Endothelial cell of hepatic sinusoid (primary cell): ENCODE measurements around the gene WDR19.
"Not testable (repeated sequence)": the region's sequence is repeated elsewhere in the genome, so short reads cannot be mapped to it uniquely, and the experiment has no call there.

ENCODE experiments used
- in situ Hi-C: cut with HindIII; loops from 2 replicates; pipeline ENCODE4 v1.10.0; 2017; ENCODE audit warnings: low sequenced_read_pairs

The WDR19 gene

DNA sequence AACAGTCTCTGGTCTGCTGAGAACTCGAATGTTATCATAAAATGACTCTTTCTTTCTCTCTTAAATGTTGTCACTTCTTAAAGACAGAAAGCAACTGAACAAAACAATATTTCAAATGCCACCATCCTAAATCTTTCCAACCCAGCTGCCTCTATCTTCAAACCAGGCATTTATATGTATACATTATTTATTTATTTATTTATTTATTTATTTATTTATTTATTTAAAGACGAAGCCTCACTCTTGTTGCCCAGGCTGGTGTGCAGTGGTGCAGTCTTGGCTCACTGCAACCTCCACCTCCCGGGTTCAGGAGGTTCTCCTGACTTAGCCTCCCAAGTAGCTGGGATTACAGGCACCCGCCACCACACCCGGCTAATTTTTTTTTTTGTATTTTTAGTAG lies 110.1 kb downstream of the WDR19 start:
- in situ Hi-C loops, result not testable (repeated sequence)

GRCh38 chr4:39295784-39296183 lies 113.5 kb downstream of the WDR19 start:
- in situ Hi-C loops, result no loop called here

- in situ Hi-C loops, result no loop called here
Observed at GRCh38 chr4:39302901-39303300, 120.6 kb downstream of the WDR19 start.

- in situ Hi-C loops, result no loop called here
Observed at GRCh38 chr4:39303871-39304270, 121.5 kb downstream of the WDR19 start.

DNA sequence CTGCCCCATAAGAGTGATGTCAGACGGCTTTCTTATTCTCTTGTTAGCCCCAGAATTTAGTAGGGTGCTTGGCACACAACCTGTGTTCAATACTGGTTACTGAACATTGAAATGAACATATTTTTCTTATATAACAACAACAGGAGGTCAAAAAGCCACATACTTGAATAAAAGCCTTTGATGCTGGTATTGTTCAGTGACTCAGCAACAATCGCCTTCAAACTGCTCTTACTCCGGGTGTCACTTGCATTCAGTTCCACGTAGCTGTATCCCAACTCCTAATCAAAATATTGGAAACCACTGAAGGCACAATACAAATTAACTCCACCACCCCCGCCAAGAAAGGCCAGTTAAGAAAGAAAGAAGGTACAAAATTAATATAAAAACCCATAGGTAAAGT lies 122.3 kb downstream of the WDR19 start:
- in situ Hi-C loops, result loop anchor here (5.0 kb wide), 2 partner anchors 37 to 108 kb away; no protein-coding TSS in a partner anchor

DNA sequence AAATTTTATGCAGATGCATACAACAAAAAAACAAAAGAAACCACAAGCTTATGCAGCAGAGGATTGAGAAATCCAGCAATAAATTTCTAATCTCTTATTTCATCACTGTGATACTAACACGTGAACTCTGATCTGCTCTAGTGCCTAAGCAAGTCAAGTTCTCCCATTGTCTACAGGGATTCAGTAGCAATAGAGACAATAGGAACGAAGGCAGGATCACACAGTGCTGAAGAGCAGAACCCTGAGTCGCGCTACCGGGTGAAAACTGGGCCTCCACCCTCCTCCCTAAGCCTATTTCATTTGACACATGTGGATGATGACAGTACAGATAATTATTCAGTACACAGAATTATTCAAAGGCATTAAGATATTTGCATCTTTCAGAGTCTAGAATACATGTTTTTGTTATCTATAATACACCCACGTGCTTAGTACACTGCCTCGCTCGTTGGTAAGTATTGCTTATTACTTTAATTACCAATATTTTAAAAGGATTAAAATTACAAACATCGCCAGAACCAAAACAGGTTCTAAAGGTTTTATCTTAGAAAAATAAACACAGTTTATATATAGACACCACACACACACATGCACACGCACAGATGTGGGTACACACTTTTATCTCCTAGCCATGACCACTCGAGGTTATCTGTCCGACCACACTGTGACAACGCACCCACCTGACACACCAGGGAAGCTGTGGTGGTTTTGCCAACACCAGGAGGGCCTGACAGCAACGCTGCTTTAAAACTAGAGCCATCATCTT lies 123.8 kb downstream of the WDR19 start:
- in situ Hi-C loops, result loop anchor here (5.0 kb wide), 2 partner anchors 39 to 106 kb away; no protein-coding TSS in a partner anchor

DNA sequence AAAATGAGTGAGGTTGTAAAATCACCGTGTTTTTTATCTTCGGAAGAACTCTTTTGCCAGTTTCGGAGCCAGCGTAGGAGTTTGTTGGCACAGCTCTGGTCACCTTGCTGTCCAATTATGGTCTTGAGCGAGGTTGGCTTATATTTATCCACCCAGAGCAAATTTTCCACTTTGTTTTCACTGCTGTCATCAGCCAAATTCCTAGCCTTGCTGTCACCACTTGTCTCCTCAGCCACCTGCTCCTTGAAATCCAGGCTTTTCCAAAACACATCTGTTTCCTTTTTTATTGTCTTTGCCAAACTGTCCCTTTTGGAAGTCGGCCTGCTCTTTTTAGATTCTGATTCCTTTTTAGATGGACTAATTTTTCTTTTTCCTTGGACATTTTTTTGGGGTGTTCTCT lies 126.3 kb downstream of the WDR19 start:
- in situ Hi-C loops, result loop anchor here (5.0 kb wide), 2 partner anchors 41 to 104 kb away; no protein-coding TSS in a partner anchor

DNA sequence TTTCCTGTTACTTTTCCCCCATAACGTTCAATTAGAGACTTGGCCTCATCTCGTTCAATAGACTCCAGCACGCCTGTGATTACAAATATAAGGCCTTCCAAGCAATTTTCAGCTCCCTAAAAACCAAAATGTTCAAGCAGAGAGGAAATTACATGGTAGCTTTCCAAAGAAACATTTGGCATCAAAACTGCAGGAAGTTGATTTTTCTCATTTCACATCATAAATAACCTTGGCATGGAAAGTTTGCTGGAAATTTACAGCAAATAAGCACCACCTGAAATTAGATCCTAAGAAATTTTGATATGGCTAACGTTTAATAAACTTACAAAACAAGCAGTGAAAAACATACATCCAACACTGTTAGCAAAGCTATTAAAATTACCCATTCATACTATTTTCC lies 130.5 kb downstream of the WDR19 start:
- in situ Hi-C loops, result no loop called here

DNA sequence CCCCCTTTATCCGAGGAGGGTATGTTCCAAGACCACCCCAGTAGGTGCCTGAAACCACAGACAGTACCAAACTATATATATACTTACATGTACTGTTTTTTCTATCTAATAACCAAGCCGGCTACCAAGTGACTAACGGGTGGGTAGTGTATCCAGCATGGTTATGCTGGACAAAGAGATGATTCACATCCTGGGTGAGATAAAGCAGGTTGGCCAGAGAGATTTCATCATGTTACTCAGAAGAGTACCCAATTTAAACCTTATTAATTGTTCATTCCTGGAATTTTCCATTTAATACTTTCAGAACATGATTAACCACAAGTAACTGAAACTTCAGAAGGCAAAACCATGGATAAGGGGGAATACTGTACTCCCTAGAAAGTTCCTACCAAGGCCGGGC lies 137.3 kb downstream of the WDR19 start:
- in situ Hi-C loops, result no loop called here

- in situ Hi-C loops, result no loop called here
Observed at GRCh38 chr4:39320381-39321115, 138.2 kb downstream of the WDR19 start.

DNA sequence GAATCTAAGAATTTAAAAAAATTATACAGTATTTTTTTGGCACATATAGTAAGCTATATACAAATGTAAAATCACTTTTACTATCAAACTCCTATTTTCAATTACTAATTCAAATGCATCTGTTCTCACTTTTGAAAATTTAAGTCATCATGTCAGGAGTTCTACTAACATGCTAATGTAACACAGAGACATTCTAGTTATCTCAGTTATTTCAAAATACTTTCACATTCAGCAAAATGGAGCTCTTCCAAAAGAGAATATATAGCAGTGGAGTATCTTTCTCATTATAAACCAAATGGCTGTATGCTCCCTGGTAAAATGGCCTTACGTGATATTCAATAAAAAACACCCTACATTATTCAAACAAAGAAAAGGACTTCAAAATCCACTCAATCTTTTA lies 141.5 kb downstream of the WDR19 start:
- in situ Hi-C loops, result no loop called here

DNA sequence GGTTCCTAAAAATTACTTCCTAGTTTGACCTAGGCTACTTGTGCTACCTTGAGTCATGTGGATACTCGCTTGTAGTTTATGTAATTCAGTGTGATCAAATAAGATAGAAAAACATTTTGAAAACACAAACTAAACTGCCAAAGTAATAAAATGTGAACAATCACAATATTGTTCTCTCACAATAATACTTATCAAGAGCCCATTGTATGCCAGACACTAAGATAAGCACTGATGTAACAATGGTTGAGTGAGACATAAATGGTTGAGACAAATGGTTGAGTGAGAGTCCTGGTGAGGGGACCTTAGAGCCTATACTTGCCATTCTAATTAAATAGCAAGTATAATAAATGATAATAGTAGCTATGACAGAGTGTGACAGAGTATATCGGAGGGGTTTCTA lies 142.1 kb downstream of the WDR19 start:
- in situ Hi-C loops, result no loop called here

DNA sequence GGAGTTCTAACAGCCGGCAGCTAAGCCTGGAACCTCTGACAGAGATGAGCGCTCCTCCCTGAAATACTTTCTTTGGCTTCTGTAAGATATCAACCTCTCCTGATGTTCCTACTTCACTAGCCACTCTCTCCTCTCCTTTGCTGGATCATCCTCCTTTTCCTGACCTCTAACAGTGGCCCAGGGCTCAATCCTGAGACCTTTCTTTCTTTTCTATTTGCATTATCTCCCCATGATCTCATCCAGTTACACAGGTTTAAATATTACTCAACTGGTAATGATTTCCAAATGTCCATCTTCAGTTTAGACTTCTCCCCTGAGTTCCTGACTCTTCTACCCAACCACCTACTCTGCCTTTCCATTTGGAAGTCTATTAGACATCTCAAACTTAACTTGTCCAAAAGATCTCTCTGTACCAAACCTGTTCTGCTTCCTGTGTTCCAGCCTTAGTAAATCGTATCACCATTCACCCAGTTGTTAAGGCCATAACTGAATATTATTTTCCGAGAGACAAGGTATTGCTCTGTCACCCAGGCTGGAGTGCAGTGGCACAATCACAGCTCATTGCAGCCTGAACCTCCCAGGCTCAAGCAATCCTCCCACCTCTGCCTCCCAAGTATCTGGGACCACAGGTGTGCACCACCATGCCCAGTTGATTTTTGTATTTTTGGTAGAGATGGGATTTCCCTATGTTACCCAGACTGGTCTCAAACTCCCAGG lies 142.7 kb downstream of the WDR19 start:
- in situ Hi-C loops, result no loop called here

DNA sequence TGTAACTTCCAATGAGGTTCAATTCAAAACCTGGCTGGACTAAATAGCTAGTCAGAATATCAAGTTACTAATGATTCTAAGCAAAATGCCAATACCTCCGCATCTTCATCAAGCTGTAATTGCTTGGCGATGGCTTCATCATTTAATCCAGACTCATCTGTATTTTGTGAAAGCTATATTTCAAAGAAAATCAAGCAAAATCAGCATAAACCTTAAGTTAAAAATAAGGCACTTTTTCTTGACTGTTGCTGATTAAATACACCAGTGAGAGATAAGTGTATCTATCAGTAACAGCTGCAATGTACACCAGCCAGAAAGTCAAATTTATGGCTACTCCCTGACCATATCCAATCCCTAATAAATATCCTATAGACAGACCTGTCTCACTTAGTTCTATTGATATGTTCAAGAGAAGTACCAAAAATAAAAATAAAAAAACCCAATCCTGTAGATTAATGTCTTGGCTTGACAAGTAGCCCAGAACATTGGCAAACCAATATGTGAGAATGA lies 144.2 kb downstream of the WDR19 start:
- in situ Hi-C loops, result no loop called here

DNA sequence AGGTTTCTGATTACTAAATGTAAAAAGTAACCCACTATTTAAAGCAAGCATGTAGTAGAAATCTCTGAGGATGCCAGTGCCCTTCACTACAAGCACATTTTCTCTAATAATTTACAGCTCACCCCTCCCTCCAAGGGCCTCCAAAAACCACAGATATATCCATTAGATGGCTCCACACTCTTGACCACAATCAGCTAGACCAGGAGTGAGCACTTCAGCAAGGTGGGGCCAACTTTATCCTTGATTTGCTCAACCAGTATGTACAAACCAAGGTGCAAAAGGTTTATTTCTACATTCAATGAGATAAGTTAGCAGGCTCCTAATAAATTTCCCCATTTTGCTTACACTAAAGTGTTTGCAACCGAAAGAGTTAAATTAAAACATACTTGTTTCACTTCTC lies 148.0 kb downstream of the WDR19 start:
- in situ Hi-C loops, result no loop called here

DNA sequence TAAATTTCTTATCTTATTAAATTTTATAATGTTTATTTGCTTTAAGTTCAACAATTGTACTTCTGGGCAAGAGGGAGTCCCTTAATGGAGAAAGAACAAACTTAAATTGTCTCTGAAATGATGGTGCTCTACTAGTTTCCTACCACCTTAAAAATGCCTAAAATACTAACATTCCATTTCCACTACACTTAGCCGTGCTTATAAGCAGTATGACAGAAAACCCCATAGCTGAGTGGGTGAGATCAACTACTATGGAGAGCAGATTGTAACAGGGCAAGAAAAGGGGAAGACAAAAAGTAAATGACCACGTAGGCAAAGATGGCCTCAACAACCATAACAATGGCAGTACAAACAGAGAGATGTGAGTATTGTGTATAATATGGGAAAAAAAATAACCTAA lies 148.9 kb downstream of the WDR19 start:
- in situ Hi-C loops, result no loop called here
